Measurements from ENCODE around the gene ATRX. TPM values are rescaled to one million over a fixed set of nuclear protein-coding genes. Genes with fewer than 3 reads are reported as not detected.
"Not testable (repeated sequence)": the region's sequence is repeated elsewhere in the genome, so short reads cannot be mapped to it uniquely, and the experiment has no call there.

Gene ATRX
- total RNA-seq, 1 experiment from 2014 or later, result 93.3 TPM

DNA sequence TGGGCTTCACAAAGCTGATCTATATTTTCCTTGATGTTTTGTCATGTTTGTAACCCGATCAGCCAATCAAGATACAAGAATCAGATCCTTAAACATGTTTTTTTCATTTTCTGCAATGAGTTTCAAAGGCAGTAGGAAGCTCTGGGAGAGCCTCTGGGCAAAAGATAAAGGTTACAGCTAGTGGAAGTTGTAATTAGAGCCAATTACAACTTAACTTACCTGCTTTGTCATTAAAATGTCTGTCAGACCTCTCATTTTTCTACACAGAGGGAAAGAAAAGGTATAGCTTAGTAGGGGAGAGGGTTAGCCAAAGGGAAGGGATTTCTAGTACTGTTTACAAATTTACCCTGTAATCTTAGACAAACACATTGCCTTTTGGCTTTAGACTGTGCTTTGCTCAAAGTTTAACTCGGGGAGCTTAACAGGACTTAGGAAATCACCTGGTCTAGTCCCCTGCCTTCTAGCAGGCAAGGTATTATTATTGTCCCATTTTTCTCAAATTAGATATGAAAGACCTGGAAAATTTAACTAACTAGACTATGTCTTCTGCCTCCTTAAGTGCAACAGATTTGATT, 283.0 kb downstream of the ATRX start:
- no peak overlapping the region for H3K4me3 ChIP-seq
- no peaks in the 10 kb centered on the region for H3F3A ChIP-seq (ENCODE audit: insufficient read depth, low read depth)
- intact Hi-C loops (cut with micrococcal nuclease; ENCODE audit: unreplicated experiment), result no loop called here
- ChIA-PET CTCF (no interaction called here), POLR2A (ENCODE audit: unreplicated experiment) (no interaction called here)
- no peak overlapping the region for H2AFZ ChIP-seq
- no peak for TF ChIP-seq EZH2 (IDR thresholded peaks at IDR 0.05; ENCODE audit: low read depth)
- TF ChIP-seq, protein P1, sequence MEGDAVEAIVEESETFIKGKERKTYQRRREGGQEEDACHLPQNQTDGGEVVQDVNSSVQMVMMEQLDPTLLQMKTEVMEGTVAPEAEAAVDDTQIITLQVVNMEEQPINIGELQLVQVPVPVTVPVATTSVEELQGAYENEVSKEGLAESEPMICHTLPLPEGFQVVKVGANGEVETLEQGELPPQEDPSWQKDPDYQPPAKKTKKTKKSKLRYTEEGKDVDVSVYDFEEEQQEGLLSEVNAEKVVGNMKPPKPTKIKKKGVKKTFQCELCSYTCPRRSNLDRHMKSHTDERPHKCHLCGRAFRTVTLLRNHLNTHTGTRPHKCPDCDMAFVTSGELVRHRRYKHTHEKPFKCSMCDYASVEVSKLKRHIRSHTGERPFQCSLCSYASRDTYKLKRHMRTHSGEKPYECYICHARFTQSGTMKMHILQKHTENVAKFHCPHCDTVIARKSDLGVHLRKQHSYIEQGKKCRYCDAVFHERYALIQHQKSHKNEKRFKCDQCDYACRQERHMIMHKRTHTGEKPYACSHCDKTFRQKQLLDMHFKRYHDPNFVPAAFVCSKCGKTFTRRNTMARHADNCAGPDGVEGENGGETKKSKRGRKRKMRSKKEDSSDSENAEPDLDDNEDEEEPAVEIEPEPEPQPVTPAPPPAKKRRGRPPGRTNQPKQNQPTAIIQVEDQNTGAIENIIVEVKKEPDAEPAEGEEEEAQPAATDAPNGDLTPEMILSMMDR (conservative IDR thresholded peaks at IDR 0.05), result no peak
- H4K20me1 ChIP-seq (ENCODE audit: insufficient read depth), result no peaks in the 10 kb centered on the region
- H3K36me3 ChIP-seq (ENCODE audit: low read depth), result no peaks in the 10 kb centered on the region
- no TSS peak for BruUV-seq (replicated peaks)
- H3K27me3 ChIP-seq (ENCODE audit: insufficient read depth, low read depth), result no peaks in the 10 kb centered on the region
- H3K4me2 ChIP-seq, result no peak overlapping the region
- H3K4me1 ChIP-seq (replicated peaks; ENCODE audit: insufficient read depth), result no peaks in the 10 kb centered on the region
- H3K27ac ChIP-seq, result no peak overlapping the region
- no peaks in the 10 kb centered on the region for H3K9me3 ChIP-seq (ENCODE audit: insufficient read depth, low read depth)
- no peaks in the 10 kb centered on the region for H3K79me2 ChIP-seq (ENCODE audit: low read depth)
- no peak for DNase-seq
- H3K9me2 ChIP-seq (ENCODE audit: insufficient read depth), result no peaks in the 10 kb centered on the region

DNA sequence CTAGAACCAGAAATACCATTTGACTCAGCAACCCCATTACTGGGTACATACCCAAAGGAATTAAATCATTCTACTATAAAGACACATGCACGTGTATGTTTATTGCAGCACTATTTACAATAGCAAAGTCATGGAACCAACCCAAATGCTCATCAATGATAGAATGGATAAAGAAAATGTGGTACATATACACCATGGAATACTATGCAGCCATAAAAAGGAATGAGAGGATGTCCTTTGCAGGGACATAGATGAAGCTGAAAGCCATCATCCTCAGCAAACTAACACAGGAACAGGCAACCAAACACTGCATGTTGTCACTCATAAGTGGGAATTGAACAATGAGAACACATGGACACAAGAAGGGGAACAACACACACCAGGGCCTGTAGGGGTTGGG, 285.9 kb downstream of the ATRX start:
- DNase-seq; H3K79me2 ChIP-seq (ENCODE audit: low read depth); H3K27ac ChIP-seq; BruUV-seq (replicated peaks); POLR2A ChIA-PET (ENCODE audit: unreplicated experiment); H4K20me1 ChIP-seq (ENCODE audit: insufficient read depth); intact Hi-C loops (cut with micrococcal nuclease; ENCODE audit: unreplicated experiment); H3K4me1 ChIP-seq (replicated peaks; ENCODE audit: insufficient read depth); H3K27me3 ChIP-seq (ENCODE audit: insufficient read depth, low read depth); H2AFZ ChIP-seq; H3F3A ChIP-seq (ENCODE audit: insufficient read depth, low read depth); CTCF ChIA-PET; H3K4me2 ChIP-seq; H3K9me2 ChIP-seq (ENCODE audit: insufficient read depth); H3K4me3 ChIP-seq; H3K36me3 ChIP-seq (ENCODE audit: low read depth); H3K9me3 ChIP-seq (ENCODE audit: insufficient read depth, low read depth): not testable (repeated sequence)

DNA sequence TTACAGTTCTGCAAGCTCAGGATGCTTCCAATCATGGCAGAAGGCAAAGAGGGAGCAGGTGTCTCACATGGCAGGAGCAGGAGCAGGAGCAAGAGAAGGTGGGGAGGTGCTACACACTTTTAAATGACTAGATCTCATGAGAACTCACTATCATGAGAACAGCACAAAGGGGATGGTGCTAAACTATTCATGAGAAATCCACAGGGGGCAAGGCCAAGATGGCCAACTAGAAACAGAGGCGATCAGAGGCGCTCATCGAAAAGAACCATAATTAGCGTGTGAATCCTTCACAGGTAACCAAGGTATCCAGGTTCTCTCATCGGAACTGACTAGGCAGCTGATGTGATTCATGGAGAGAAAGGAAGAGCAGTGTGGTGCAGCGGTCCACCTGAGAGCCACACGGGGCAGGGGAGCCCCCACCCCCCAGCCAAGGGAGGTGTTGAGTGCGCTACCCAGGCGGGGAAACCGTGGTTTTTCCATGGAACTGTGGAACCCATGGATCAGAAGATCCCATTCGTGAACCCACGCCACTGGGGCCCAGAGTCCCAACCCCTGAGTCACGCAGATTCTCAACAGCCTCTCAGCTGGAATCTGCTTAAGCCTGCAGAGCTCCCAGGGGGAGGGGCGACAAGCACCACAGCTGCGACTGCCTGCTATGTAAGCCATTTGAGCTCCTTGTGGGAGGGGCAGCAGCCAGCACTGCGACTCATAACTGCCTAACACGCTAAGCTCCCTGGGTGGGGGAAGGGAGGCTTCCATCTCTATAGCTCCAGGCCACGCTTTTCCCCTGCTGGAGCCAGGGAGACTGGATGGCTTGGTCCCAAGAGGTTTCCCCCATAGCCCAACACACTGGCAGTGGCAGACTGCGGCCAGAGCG, 292.1 kb downstream of the ATRX start:
- no peaks in the 10 kb centered on the region for H4K20me1 ChIP-seq (ENCODE audit: insufficient read depth)
- no peaks in the 10 kb centered on the region for H3K4me1 ChIP-seq (replicated peaks; ENCODE audit: insufficient read depth)
- H3K4me3 ChIP-seq, result no peak overlapping the region
- intact Hi-C loops (cut with micrococcal nuclease; ENCODE audit: unreplicated experiment), result no loop called here
- H2AFZ ChIP-seq, result no peak overlapping the region
- H3K79me2 ChIP-seq (ENCODE audit: low read depth), result no peaks in the 10 kb centered on the region
- no peak for TF ChIP-seq EZH2 (IDR thresholded peaks at IDR 0.05; ENCODE audit: low read depth)
- TF ChIP-seq, protein P1 (conservative IDR thresholded peaks at IDR 0.05), result no peak
- H3K27me3 ChIP-seq (ENCODE audit: insufficient read depth, low read depth), result no peaks in the 10 kb centered on the region
- no peaks in the 10 kb centered on the region for H3F3A ChIP-seq (ENCODE audit: insufficient read depth, low read depth)
- peak in 1 of 2 experiments; percentile 5 for DNase-seq
- H3K9me3 ChIP-seq (ENCODE audit: insufficient read depth, low read depth), result no peaks in the 10 kb centered on the region
- H3K36me3 ChIP-seq (ENCODE audit: low read depth), result no peaks in the 10 kb centered on the region
- no peaks in the 10 kb centered on the region for H3K9me2 ChIP-seq (ENCODE audit: insufficient read depth)
- H3K27ac ChIP-seq, result no peak overlapping the region
- POLR2A ChIA-PET (ENCODE audit: unreplicated experiment), result no interaction called here
- no peak overlapping the region for H3K4me2 ChIP-seq
- no TSS peak for BruUV-seq (replicated peaks)
- CTCF ChIA-PET, result no interaction called here
